ENCODE results near the gene MYO18B. TPM values are rescaled to one million over a fixed set of nuclear protein-coding genes. Genes with fewer than 3 reads are reported as not detected.

MYO18B gene
- total RNA-seq, 1 experiment from 2014 or later: 0.05 TPM

GRCh38 chr22:25709758-25710157 is 32.2 kb upstream of the MYO18B start:
- RAD21 ChIA-PET (ENCODE audit: low non-redundant PET in 1 of 2, low total read pairs in 2 of 2, uncharacterized antibody in 2 of 2, unreplicated experiment in 2 of 2): no interaction called here
- BruUV-seq (replicated peaks): no TSS peak
- Histone ChIP-seq H3K27me3 (ENCODE audit: insufficient read depth, low read length) (no peaks in the 10 kb centered on the region), H3K79me2 (ENCODE audit: insufficient read depth, low read length) (no peaks in the 10 kb centered on the region), H3K27ac (ENCODE audit: low read depth, low read length) (no peak overlapping the region), H4K20me1 (ENCODE audit: insufficient read depth) (no peaks in the 10 kb centered on the region), H2AFZ (ENCODE audit: low read depth, low read length, poor library complexity, severe bottlenecking) (no peak overlapping the region), H3K4me2 (ENCODE audit: low read length) (no peak overlapping the region), H3K36me3 (ENCODE audit: control insufficient read depth in 1 of 2, insufficient read depth in 2 of 2, low read length in 2 of 2) (no peaks in the 10 kb centered on the region), H3K9ac (ENCODE audit: low read length) (no peak overlapping the region), H3K9me3 (ENCODE audit: control insufficient read depth in 1 of 2, insufficient read depth in 1 of 2, low read depth in 1 of 2, low read length in 2 of 2) (no peaks in the 10 kb centered on the region), H3K4me1 (ENCODE audit: control insufficient read depth in 1 of 2, insufficient read depth in 2 of 2, low read length in 2 of 2) (no peaks in the 10 kb centered on the region), H3K9me2 (ENCODE audit: insufficient read depth) (no peaks in the 10 kb centered on the region), H3K4me3 (replicated peaks in 1 of 2; ENCODE audit: low read depth in 1 of 2, low read length in 2 of 2) (no peak overlapping the region)
- DNase-seq (ENCODE audit: low read depth, low spot score) (no peak), ATAC-seq (no peak)
- intact Hi-C loops (cut with micrococcal nuclease): no loop called here
- TF ChIP-seq REST (IDR thresholded peaks at IDR 0.05; ENCODE audit: low read depth) (no peak), POLR2A (IDR thresholded peaks at IDR 0.05; ENCODE audit: borderline replicate concordance, extremely low read depth, insufficient read depth, insufficient read length) (no peak), ZNF274 (IDR thresholded peaks at IDR 0.05; ENCODE audit: low read depth, low read length) (no peak), ZFX (IDR thresholded peaks at IDR 0.05) (no peak), MAX (IDR thresholded peaks at IDR 0.05) (no peak), CEBPB (IDR thresholded peaks at IDR 0.05; ENCODE audit: low read depth) (no peak), CBX3 (IDR thresholded peaks at IDR 0.05; ENCODE audit: low read depth) (no peak), TCF7L2 (IDR thresholded peaks at IDR 0.05; ENCODE audit: borderline replicate concordance, extremely low read depth, insufficient read depth, insufficient read length) (no peak)
- POLR2A ChIA-PET: no interaction called here
- CTCF ChIA-PET: interaction anchor here (1.4 kb wide), 1 partner anchor 247 kb away, joined by 3 read pairs; no protein-coding TSS in a partner anchor
